Activated CD4-positive, alpha-beta T cell treated with anti-CD3 and anti-CD28 coated beads for 1 hour (primary cell): ENCODE data around the gene MSL3B.

Experiments
- DNase-seq: peaks from one replicate; pipeline ENCODE4 v3.0.0-alpha.2; 2020

Gene MSL3B

DNA sequence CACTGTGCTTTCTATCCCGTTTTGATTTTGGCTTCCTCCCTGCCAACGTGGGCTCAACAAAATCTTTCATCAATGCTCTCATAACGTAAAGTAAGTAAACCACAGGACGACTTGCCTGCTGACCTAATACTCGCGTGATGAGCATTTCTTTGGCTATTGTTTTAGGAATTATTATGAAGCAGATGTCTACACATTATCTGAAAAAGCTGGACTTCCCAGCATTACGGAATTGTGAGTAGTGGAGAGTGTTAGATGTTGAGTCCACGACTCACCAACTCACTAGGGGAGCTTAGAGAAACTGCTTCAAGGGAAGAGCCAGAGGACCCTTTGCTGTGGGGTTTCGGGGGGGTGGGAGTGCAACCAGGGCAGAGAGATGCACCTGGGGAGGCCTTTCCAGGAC, 35.8 kb downstream of the MSL3B start:
- no peak for DNase-seq

GRCh38 chr2:233831861-233832260, 36.3 kb downstream of the MSL3B start:
- DNase-seq: no peak

DNA sequence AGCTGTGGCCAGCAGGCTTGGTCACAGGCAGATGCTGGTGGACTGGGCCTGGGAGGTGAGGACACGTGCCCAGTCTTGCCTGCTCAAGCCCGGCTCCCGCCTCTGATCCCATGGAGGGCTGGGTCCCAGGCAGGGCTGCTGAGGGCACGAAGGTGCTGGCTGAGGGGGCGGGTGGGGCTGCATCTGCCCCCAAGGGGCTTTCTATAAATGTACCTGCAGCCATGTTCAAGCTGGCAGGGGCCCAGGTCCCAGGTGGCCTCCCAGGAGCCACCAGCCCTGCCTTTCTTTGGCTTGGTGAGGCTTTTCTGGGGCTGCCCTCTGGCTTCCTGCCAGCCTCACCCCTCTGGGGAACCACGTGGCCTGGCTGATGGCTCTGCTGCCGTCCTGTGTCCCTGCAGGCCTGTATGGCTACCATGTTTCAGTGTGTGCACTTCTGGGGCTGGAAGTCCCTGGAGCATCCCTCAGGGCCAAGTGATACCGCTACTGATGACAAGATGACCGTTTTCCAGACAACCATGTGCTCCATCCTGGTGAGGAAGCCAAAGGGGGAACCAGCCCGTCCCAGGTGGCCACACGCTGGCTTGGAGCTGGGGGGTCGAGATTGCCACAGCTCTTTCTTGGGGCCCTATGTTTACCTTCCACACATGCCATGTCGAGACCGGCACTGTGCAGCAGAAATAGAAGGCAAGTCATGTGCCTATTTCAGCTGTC, 37.0 kb downstream of the MSL3B start:
- DNase-seq: no peak

DNA sequence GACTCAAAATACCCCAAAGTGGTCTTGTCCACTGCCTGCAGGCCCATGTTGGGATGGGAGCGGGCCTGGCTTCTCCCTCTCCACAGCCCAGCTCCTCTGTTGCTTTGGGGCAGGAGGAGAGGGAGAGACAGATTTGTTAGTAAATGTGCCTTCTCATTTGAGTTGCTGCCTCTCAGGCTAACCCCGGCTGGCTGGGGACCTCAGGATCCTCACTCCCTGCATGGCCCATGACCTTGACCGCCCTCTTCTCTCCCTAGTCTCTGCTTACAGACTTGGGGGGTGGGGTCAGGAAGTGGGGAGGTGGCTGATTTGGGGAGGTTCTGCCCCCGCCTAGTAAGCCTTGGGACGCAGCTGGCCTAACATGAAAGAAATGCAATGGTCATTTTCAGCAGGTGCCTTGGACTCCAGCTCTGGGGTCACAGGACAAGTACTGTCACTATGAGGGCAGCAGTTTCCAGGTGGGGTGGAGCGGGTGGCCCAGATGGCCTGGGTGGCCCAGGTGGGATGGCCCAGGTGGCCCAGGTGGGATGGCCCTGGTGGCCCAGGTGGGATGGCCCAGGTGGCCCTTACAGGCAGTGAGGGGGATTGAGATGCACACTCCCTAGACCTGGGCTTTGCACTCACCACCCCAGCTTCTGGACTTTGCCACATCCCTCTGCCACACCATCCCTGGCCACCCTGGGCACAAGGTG, 37.9 kb downstream of the MSL3B start:
- DNase-seq: no peak

DNA sequence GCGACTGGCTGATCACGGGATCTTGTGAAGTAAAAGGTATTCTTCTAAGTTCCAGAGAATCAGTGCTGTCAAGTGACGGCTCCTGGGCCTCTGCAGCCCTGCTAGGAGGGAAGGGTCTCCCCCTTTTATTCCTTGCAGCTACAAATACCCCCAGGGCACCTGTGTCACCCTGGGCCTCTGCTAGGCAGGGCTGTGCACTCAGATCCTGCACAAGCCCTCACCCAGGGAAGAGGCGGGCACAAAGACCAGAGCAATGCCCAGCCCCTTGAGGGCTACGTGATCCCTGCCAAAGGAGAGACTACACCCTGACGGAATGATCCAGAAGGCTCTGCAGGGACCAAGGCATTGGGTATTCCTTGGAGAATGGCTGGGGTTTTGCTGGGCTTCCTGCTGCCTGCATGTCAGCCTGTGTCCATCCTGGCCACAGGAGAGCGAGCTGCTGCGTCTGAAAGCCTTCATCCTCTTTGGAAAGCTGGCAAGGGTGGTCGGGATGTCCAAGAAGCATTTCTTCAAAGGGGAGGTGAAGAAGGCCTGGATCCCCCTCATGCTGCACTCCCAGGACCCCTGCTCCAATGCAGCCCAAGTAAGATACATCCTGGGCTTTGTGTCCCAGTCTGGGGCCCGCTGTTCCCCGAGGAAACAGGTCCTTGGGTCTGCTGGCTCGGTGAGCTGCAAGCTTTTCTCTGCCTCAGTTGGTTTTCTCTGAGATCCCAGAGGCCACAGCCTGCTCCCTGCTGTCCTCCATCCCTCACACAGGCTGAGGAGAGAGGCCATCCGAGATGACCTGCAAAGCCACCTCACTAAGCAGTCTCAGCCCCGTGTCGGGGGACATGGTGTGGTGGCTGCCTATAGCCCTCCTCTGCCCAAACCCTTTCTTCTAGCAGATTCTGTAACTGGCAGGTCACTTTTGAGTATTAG, 38.7 kb downstream of the MSL3B start:
- DNase-seq: no peak

DNA sequence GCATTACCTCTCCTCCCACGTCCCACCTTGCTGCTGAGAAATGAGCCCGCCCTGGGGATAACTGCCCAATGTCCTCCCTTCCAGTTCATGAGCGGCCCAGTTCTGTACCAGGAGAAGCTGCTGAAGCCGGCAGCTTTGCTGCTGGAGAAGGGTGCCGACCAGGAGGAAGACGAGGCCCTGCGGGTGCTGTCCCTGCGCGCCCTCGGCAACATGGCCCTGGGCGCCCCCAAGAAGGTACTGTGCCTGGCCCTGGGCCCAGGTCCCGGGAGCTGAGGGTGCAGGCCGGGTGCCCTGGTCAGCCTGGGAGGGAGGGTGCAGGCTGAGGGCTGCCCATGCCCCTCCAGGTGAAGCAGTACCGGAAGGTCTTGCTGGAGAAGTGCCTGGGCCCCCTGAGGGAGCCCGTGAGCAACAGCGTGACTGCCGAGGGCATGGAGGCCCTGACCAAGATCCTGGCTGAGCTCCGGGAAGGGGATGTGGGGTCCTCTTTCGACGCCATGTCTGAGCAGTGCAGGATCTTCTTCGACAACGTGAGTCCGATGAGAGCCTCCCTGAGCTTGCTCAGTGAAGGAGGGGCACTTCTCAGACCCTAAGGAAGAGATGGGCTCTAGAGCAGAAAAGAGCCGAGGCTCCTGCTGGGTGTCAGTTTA, 39.5 kb downstream of the MSL3B start:
- DNase-seq: no peak

DNA sequence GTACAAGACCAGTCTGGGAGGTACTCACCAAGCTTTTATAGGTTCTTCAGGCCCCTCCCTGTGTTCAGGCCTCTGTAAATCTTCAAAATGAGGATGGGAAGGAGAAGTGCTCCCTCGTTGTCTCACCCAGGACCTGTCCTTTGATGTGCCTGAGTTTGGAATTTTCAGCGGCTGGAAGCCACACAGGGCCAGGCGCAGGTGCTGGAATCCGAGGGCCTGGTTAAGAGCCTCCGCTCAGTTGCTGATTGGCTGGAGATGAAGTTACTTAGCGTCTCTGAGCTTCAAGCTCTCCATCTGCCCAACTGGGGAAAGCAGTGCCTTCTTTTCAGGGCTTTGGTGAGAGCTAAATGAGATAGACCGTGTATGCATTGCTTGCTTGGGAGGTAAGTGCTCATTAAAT, 43.8 kb downstream of the MSL3B start:
- DNase-seq: no peak

GRCh38 chr2:233823731-233824121, 44.5 kb downstream of the MSL3B start:
- DNase-seq: no peak

GRCh38 chr2:233822781-233823730, 45.1 kb downstream of the MSL3B start:
- no peak for DNase-seq

DNA sequence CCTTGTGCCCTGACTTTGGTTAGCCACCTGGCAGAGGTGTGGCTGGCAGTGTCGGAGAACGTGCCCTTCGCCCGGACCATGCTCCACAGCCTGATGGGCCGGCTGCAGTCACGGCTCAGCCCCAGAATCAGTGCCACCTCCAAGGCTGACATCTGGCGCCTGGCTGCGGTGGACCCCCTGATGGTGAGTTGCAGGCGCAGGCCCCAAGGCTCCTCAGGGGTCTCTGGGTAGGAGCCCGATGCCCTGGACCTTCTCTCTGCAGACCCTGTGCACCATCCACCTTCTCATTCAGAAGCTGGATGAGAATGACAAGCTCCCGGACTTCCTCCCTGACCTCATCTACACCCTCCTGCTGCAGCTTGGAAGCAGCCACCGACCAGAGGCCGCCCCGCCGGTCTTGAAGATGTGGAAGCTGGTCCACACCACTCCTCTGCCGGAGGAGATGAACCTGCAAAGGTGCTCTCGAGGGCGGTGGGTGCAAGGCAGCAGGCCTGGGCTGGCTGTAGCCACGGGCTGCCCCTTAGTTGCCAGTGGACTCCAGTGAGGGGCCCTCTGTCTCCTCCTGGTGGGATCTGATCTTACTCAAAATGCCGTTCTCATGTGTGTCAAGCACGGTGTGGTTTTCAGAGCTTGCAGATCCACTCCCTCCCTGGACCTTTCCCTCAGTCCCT, 46.0 kb downstream of the MSL3B start:
- peak; percentile 4 for DNase-seq

DNA sequence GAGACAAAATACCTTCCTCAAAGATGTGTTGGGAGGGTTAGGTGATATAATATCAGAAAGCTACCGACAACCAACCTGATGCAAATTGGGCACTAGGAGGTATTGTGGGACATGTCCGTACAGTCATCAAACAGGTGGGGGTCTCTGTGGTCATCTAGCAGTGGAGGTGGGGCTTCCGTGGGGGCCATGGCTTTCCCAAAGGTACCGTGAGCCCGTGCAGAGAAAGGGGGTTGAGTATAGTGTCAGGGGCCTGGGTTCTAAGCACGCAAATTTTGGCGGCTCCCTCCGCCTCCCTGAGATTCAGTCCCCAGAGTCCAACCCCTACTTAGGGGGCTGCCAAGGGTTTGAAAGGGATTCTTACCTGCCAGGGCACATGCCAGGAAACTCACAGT, 46.5 kb downstream of the MSL3B start:
- DNase-seq: no peak

GRCh38 chr2:233821196-233821595, 47.0 kb downstream of the MSL3B start:
- DNase-seq: no peak

DNA sequence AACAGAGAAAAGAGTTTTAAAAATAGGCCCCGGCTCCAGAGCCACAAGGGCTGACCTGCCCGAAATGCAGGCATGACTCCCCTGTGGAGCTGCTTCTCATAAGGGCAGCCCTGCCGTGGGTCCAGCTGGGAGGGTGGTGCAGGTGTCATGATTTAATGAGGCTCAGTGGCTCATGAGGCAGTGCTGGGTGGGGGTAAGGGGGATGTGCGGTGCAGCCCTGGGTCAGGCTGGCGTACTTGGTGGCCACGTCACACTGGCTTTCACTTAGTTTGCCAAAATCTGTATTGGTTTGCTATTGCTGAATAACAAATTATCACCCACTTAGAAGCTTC, 47.4 kb downstream of the MSL3B start:
- no peak for DNase-seq

- no peak for DNase-seq
These were observed 48.1 kb downstream of the MSL3B start for GRCh38 chr2:233819884-233820773.

GRCh38 chr2:233818639-233819621, 49.3 kb downstream of the MSL3B start:
- no peak for DNase-seq

DNA sequence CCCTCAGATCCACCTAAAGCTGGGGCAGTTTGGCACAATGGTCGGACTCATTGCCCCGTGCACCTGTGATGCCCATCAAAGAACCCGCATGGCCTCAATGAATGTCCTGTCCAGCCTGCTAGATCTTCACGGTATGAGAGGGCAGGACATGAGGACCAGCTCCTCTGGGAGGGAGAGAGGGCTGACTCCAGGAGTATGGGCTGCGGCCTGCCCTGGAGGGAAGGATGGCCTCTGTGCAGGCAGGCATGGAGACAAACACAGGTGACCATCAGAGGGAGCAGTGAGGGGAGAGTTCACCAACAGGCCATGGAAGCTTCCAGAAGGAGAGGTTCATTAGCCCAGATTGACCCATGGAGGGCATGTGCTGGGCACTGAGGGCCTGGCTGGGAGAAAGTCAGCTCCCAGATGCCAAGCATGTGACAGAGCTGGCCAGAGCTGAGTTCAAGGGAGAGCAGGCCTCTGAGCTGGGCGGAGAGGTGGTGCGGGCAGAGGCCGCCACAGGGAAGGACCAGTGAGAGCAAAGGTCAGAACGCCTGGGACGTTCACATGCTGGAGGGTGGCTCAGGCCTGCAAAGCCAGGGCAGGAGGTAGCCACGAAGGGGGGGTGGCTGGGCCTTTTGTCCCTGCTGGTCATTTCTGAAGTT, 50.1 kb downstream of the MSL3B start:
- no peak for DNase-seq

GRCh38 chr2:233817361-233817911, 50.8 kb downstream of the MSL3B start:
- no peak for DNase-seq

DNA sequence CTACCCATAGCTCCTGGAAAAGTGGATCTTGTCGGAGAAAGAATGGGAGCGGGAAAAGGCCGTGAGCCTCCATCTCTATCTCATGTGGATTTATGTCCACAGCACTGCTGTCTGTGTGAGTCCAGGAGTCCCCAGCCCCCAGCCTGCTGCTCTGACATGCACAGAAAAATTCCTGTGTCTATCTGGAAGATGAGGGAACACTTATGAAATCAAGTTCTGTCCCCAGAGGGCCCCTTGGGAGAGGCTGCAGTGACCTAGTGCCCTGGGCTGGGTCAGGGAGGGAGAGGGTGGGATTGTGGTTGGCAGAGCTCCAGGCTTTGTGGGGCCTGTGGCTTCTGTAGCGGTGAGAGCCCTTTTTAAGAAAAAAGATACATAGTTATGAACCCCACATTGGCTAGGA, 51.4 kb downstream of the MSL3B start:
- no peak for DNase-seq
